ENCODE data around the gene TAL1. TPM values are rescaled to one million over a fixed set of nuclear protein-coding genes. Genes with fewer than 3 reads are reported as not detected.

TAL1 gene
- total RNA-seq, 1 experiment from 2014 or later = not detected

DNA sequence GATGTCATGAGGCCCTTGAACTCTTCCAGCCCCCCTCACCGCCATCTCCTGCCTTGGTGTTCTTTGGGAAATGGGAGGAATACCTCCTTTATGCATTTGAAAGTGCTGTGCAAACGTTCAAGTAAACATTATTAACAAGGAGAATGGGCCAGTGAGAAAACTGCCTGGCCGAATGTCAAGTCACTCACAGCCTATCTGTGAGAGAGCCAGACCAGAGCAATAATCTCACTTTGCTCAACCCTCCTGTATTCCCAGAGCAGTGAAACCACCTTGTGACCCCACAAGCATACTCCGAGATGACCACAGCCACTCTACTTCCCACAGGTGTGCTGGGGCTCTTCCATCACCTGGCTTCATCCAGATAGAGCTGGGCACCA lies 5.2 kb downstream of the TAL1 start:
- Histone ChIP-seq H3K4me2 (ENCODE audit: insufficient read depth, insufficient read length, low read length) (no peak overlapping the region), H4K20me1 (ENCODE audit: control insufficient read depth, insufficient read depth, insufficient read length) (peaks cover 2% of the 10 kb centered on the region), H3K4me1 (ENCODE audit: insufficient read depth, low read length) (no peaks in the 10 kb centered on the region; the same call in 1 of the 2 replicates)

More for the DNA sequence above, 5.2 kb downstream of the TAL1 start:
- no peak for TF ChIP-seq CTCF (conservative IDR thresholded peaks at IDR 0.05)
- Histone ChIP-seq H3K79me2 (ENCODE audit: insufficient read depth, low read length) (no peaks in the 10 kb centered on the region), H2BK5ac (ENCODE audit: insufficient read length, low read length) (no peak overlapping the region), H3K9ac (ENCODE audit: extremely low read depth, insufficient read length, low read length) (no peak overlapping the region), H2AK5ac (ENCODE audit: insufficient read length, low read length) (no peak overlapping the region), H4K8ac (replicated peaks; ENCODE audit: insufficient read length, low read depth, low read length) (no peak overlapping the region), H3K23ac (ENCODE audit: insufficient read length, low read depth, low read length) (no peak overlapping the region), H3K9me3 (ENCODE audit: control insufficient read depth, low read depth, low read length) (no peaks in the 10 kb centered on the region), H4K91ac (ENCODE audit: insufficient read length, low read depth, low read length) (no peak overlapping the region), H3K4ac (ENCODE audit: low read depth, low read length) (no peak overlapping the region), H2AFZ (ENCODE audit: low read length) (no peak overlapping the region), H2BK120ac (ENCODE audit: low read depth, low read length, poor library complexity, severe bottlenecking) (no peak overlapping the region), H3K27ac (ENCODE audit: insufficient read length, low read depth, low read length) (no peak overlapping the region), H2BK15ac (ENCODE audit: low read depth, low read length) (no peak overlapping the region), H3K14ac (ENCODE audit: insufficient read depth, low read length) (no peak overlapping the region; the same call in 1 of the 2 replicates), H3K79me1 (ENCODE audit: insufficient read depth, low read depth, low read length, poor library complexity, severe bottlenecking) (no peaks in the 10 kb centered on the region), H3K23me2 (ENCODE audit: insufficient read length, low read depth, low read length, poor library complexity, severe bottlenecking) (peaks cover 18% of the 10 kb centered on the region), H3K56ac (ENCODE audit: insufficient read length, low read depth, low read length) (no peak overlapping the region), H3T11ph (ENCODE audit: low read length) (no peak overlapping the region), H3K18ac (ENCODE audit: insufficient read length, low read depth, low read length) (no peak overlapping the region), H4K5ac (ENCODE audit: insufficient read length, low read depth, low read length) (no peak overlapping the region), H2BK12ac (ENCODE audit: insufficient read length, low read depth, low read length) (no peak overlapping the region), H3K27me3 (ENCODE audit: insufficient read depth, low read length) (peaks cover 97% of the 10 kb centered on the region), H2BK20ac (ENCODE audit: low read depth, low read length, poor library complexity, severe bottlenecking) (no peak overlapping the region)
- Mint-ChIP-seq H3K4me3 (no peak overlapping the region), H3K9me3 (peaks cover 0 to 3% of the 10 kb centered on the region in 2 experiments; a peak in 2 of 5 replicates), H3K27ac (no peak overlapping the region), H3K4me1 (peaks cover 30 to 43% of the 10 kb centered on the region in 2 experiments), H3K27me3 (ENCODE audit: low read depth) (peaks cover 63% of the 10 kb centered on the region), H3K36me3 (ENCODE audit: insufficient read depth in 1 of 3, low read depth in 3 of 3) (no peaks in the 10 kb centered on the region)
- no peak for DNase-seq
- WGBS (ENCODE audit: extremely low coverage, insufficient read length, low lambda C conversion rate) = no CpG with 5 or more reads among the region's 4 CpGs
